HepG2 (cell line): Measurements from ENCODE around the gene FNDC3B. TPM values are rescaled to one million over a fixed set of nuclear protein-coding genes. Genes with fewer than 3 reads are reported as not detected.

Experiments
- ATF1 ChIP-seq: IDR thresholded peaks from 2 replicates; pipeline ENCODE4 v1.6.1; 2016; ENCODE audit warnings: mild to moderate bottlenecking, control low read depth
- CBX2 ChIP-seq, 2 experiments: fragments of 200-600 bp in 1 of 2; sonication (generic); formaldehyde crosslinking in 1 of 2; IDR thresholded peaks; 2 replicates each; pipeline versions ENCODE4 v1.7.0 to v1.8.1; 2018 to 2022; ENCODE audit warnings: low read depth in 2 of 2, low read length in 1 of 2, mild to moderate bottlenecking in 1 of 2, missing genetic modification reagents in 1 of 2
- FOXP1 ChIP-seq, 2 experiments: fragments of 450-650 bp in 1 of 2; IDR thresholded peaks; 2 replicates each; pipeline ENCODE4 v1.6.1; 2017 to 2018; ENCODE audit warnings: antibody characterized with exemption in 1 of 2
- PHF8 ChIP-seq: sonication (generic); formaldehyde crosslinking; IDR thresholded peaks from 2 replicates; pipeline ENCODE4 v1.5.0; 2020; ENCODE audit warnings: missing genetic modification reagents
- POLR2AphosphoS5 ChIP-seq: IDR thresholded peaks from 2 replicates; pipeline ENCODE4 v1.6.1; 2012; ENCODE audit warnings: low read depth, low read length
- RBFOX2 ChIP-seq: fragments of 200-400 bp; formaldehyde crosslinking; IDR thresholded peaks from 2 replicates; pipeline ENCODE4 v1.6.1; 2017; ENCODE audit warnings: low read depth, mild to moderate bottlenecking, low read length
- SSRP1 ChIP-seq: IDR thresholded peaks from 2 replicates; pipeline ENCODE4 v1.6.1; 2016; ENCODE audit warnings: control low read depth
- TRIM24 ChIP-seq: sonication (generic); formaldehyde crosslinking; IDR thresholded peaks from 2 replicates; pipeline ENCODE4 v1.8.0; 2022; ENCODE audit warnings: mild to moderate bottlenecking, missing genetic modification reagents
- ZKSCAN5 ChIP-seq: sonication (generic); formaldehyde crosslinking; IDR thresholded peaks from 2 replicates; pipeline ENCODE4 v1.5.1; 2020; ENCODE audit warnings: mild to moderate bottlenecking, missing genetic modification reagents
- ZNF234 ChIP-seq: sonication (generic); formaldehyde crosslinking; conservative IDR thresholded peaks from 2 replicates; pipeline ENCODE4 v1.5.1; 2020; ENCODE audit warnings: mild to moderate bottlenecking, missing genetic modification reagents
- ZNF33A ChIP-seq: sonication (generic); formaldehyde crosslinking; IDR thresholded peaks from 2 replicates; pipeline ENCODE4 v1.5.1; 2020; ENCODE audit warnings: missing genetic modification reagents, mild to moderate bottlenecking, moderate library complexity, borderline replicate concordance
- ZNF33B ChIP-seq: sonication (generic); formaldehyde crosslinking; IDR thresholded peaks from 2 replicates; pipeline ENCODE4 v1.5.1; 2020; ENCODE audit warnings: mild to moderate bottlenecking, missing genetic modification reagents
- ZNF724P ChIP-seq: sonication (generic); formaldehyde crosslinking; IDR thresholded peaks from 2 replicates; pipeline ENCODE4 v1.8.0; 2022; ENCODE audit warnings: missing genetic modification reagents, borderline replicate concordance
- ZNF83 ChIP-seq: sonication (generic); formaldehyde crosslinking; IDR thresholded peaks from 2 replicates; pipeline ENCODE4 v1.4.0; 2020; ENCODE audit warnings: missing genetic modification reagents, mild to moderate bottlenecking, borderline replicate concordance
- ZSCAN12 ChIP-seq: sonication (generic); formaldehyde crosslinking; IDR thresholded peaks from 2 replicates; pipeline ENCODE4 v1.9.0; 2021; ENCODE audit warnings: mild to moderate bottlenecking, missing genetic modification reagents
- polyA plus RNA-seq, 8 experiments: library from polyadenylated mRNA; depleted of rRNA in 3 of 8; stranded (reverse) in 7 of 8; unstranded in 1 of 8; fragments of >200 nt; fragmentation: Illumina TruSeq in 4 of 8; extraction: Trizol in 4 of 8; gene quantifications; 2 replicates each; pipeline versions ENCODE4 v1.2.1 to v1.2.3, GENCODE V29; 2011 to 2016; ENCODE audit warnings: low read depth in 4 of 8, missing spikeins in 1 of 8, mixed read lengths in 1 of 8; ENCODE audit not compliant: insufficient read depth in 1 of 8
- total RNA-seq, 5 experiments: library from RNA; depleted of rRNA; stranded (reverse); fragments of >200 nt; fragmentation: Illumina TruSeq; extraction: Trizol; gene quantifications; 2 replicates each; pipeline ENCODE4 v1.2.3, GENCODE V29; 2016; ENCODE audit warnings: low read depth in 1 of 5
- TF ChIP-seq, protein P1 (sequence below): IDR thresholded peaks from 2 replicates; pipeline ENCODE4 v1.6.1; 2016; ENCODE audit warnings: mild to moderate bottlenecking
- TF ChIP-seq, protein P2 (sequence below): sonication (generic); formaldehyde crosslinking; IDR thresholded peaks from 2 replicates; pipeline ENCODE4 v1.4.0; 2020; ENCODE audit warnings: missing genetic modification reagents, borderline replicate concordance
- TF ChIP-seq, protein P3 (sequence below): sonication (generic); formaldehyde crosslinking; IDR thresholded peaks from 2 replicates; pipeline ENCODE4 v1.5.1; 2020; ENCODE audit warnings: mild to moderate bottlenecking, missing genetic modification reagents, borderline replicate concordance

The FNDC3B gene
- total and polyA plus RNA-seq, 2 of the 13 experiments (the other 11 are each of a cell fraction or from before 2014, with no cell fraction given): 74.8 to 103 TPM

DNA sequence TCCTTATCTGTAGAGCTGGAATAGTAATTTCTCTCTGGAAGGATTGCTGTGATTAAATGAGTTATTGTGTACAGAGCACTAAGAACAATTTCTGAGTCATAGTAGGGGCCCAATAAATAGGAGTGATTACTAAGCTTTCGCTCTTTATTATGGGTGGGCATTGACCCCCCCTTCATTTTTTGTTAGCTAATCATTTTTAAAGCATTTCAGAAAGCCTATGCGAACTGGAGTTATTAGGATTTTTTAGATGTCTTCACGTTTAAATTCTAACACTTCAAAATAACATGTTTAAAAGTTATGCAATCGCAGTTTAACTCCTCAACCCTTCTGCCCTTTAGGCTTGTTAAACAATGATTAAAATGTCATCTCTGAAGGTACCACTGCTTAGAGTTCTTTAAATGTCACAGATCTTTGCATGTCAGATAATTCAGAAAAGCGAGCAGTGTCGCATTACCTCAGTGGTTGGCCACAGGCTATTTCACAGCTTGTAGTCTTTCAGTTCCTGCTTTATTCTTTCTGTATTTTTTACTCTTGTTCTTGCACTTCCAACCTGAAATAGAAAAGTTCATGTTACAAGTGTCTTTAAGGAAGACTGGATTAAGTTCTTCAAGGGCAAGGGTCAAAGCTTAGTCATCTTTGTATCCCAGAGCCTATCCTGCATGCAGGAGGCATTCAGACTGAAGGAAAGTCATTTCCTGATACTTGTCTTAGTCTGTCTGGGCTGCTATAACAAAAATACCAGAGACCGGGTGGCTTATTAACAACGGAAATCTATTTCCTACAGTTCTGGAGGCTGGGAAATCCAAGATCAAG is 102.9 kb downstream of the FNDC3B start (continued):
- TF ChIP-seq CBX2 (IDR thresholded peaks at IDR 0.05; ENCODE audit: low read depth, low read length): no peak
- TF ChIP-seq CBX2 (CRISPR knock-in tag; IDR thresholded peaks at IDR 0.05; ENCODE audit: low read depth): no peak
- no peak for TF ChIP-seq RBFOX2
- TF ChIP-seq, protein P1, sequence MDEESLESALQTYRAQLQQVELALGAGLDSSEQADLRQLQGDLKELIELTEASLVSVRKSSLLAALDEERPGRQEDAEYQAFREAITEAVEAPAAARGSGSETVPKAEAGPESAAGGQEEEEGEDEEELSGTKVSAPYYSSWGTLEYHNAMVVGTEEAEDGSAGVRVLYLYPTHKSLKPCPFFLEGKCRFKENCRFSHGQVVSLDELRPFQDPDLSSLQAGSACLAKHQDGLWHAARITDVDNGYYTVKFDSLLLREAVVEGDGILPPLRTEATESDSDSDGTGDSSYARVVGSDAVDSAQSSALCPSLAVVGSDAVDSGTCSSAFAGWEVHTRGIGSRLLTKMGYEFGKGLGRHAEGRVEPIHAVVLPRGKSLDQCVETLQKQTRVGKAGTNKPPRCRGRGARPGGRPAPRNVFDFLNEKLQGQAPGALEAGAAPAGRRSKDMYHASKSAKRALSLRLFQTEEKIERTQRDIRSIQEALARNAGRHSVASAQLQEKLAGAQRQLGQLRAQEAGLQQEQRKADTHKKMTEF (CRISPR knock-in tag): no peak
- TF ChIP-seq FOXP1 (IDR thresholded peaks at IDR 0.05): no peak
- no peak for TF ChIP-seq FOXP1 (CRISPR knock-in tag; IDR thresholded peaks at IDR 0.05)
- TF ChIP-seq SSRP1 (CRISPR knock-in tag): peak; percentile 56; the same call in 1 of the 2 replicates
- TF ChIP-seq ZNF234: no peak
- no peak for TF ChIP-seq ZNF724P (CRISPR knock-in tag)
- no peak for TF ChIP-seq PHF8 (CRISPR knock-in tag)
- TF ChIP-seq, protein P2, sequence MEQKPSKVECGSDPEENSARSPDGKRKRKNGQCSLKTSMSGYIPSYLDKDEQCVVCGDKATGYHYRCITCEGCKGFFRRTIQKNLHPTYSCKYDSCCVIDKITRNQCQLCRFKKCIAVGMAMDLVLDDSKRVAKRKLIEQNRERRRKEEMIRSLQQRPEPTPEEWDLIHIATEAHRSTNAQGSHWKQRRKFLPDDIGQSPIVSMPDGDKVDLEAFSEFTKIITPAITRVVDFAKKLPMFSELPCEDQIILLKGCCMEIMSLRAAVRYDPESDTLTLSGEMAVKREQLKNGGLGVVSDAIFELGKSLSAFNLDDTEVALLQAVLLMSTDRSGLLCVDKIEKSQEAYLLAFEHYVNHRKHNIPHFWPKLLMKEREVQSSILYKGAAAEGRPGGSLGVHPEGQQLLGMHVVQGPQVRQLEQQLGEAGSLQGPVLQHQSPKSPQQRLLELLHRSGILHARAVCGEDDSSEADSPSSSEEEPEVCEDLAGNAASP (CRISPR knock-in tag): no peak
- TF ChIP-seq ZKSCAN5 (CRISPR knock-in tag): no peak
- no peak for TF ChIP-seq ZNF83 (CRISPR knock-in tag)
- peak; percentile 36; the same call in 1 of the 2 replicates for TF ChIP-seq ATF1 (CRISPR knock-in tag)
- TF ChIP-seq TRIM24: no peak
- no peak for TF ChIP-seq ZNF33B
- no peak for TF ChIP-seq ZNF33A (CRISPR knock-in tag)
- no peak for TF ChIP-seq ZSCAN12 (CRISPR knock-in tag)
- TF ChIP-seq, protein P3, sequence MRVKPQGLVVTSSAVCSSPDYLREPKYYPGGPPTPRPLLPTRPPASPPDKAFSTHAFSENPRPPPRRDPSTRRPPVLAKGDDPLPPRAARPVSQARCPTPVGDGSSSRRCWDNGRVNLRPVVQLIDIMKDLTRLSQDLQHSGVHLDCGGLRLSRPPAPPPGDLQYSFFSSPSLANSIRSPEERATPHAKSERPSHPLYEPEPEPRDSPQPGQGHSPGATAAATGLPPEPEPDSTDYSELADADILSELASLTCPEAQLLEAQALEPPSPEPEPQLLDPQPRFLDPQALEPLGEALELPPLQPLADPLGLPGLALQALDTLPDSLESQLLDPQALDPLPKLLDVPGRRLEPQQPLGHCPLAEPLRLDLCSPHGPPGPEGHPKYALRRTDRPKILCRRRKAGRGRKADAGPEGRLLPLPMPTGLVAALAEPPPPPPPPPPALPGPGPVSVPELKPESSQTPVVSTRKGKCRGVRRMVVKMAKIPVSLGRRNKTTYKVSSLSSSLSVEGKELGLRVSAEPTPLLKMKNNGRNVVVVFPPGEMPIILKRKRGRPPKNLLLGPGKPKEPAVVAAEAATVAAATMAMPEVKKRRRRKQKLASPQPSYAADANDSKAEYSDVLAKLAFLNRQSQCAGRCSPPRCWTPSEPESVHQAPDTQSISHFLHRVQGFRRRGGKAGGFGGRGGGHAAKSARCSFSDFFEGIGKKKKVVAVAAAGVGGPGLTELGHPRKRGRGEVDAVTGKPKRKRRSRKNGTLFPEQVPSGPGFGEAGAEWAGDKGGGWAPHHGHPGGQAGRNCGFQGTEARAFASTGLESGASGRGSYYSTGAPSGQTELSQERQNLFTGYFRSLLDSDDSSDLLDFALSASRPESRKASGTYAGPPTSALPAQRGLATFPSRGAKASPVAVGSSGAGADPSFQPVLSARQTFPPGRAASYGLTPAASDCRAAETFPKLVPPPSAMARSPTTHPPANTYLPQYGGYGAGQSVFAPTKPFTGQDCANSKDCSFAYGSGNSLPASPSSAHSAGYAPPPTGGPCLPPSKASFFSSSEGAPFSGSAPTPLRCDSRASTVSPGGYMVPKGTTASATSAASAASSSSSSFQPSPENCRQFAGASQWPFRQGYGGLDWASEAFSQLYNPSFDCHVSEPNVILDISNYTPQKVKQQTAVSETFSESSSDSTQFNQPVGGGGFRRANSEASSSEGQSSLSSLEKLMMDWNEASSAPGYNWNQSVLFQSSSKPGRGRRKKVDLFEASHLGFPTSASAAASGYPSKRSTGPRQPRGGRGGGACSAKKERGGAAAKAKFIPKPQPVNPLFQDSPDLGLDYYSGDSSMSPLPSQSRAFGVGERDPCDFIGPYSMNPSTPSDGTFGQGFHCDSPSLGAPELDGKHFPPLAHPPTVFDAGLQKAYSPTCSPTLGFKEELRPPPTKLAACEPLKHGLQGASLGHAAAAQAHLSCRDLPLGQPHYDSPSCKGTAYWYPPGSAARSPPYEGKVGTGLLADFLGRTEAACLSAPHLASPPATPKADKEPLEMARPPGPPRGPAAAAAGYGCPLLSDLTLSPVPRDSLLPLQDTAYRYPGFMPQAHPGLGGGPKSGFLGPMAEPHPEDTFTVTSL (CRISPR knock-in tag): 0 out of 2 replicates have a peak, but pooled peaks have one; percentile 28
- TF ChIP-seq POLR2AphosphoS5: peak; percentile 33; the same call in 1 of the 2 replicates
